GM18499 (cell line): Measurements from ENCODE around the gene KCNN3.

Source experiments
- ATAC-seq: cut with Tn5 transposase; IDR thresholded peaks from one replicate; pipeline ENCODE4 v1.9.1; 2021; ENCODE audit warnings: moderate number of reproducible peaks; ENCODE audit not compliant: insufficient read depth, unreplicated experiment

KCNN3 gene

GRCh38 chr1:154821083-154821482, 49.0 kb downstream of the KCNN3 start:
- ATAC-seq, result no peak

GRCh38 chr1:154820646-154821045, 49.4 kb downstream of the KCNN3 start:
- no peak for ATAC-seq

- no peak for ATAC-seq
Measured at GRCh38 chr1:154819628-154820590, 50.2 kb downstream of the KCNN3 start.

- no peak for ATAC-seq
Measured at GRCh38 chr1:154818911-154819310, 51.2 kb downstream of the KCNN3 start.

GRCh38 chr1:154816937-154817336, 53.1 kb downstream of the KCNN3 start:
- no peak for ATAC-seq

GRCh38 chr1:154816369-154816768, 53.7 kb downstream of the KCNN3 start:
- no peak for ATAC-seq

GRCh38 chr1:154813846-154814505, 56.1 kb downstream of the KCNN3 start:
- no peak for ATAC-seq

- ATAC-seq, result no peak
Measured at GRCh38 chr1:154813300-154813816, 56.7 kb downstream of the KCNN3 start.

GRCh38 chr1:154812877-154813276, 57.2 kb downstream of the KCNN3 start:
- no peak for ATAC-seq

GRCh38 chr1:154810571-154810970, 59.5 kb downstream of the KCNN3 start:
- ATAC-seq, result no peak

GRCh38 chr1:154809436-154810413, 60.4 kb downstream of the KCNN3 start:
- ATAC-seq, result no peak

GRCh38 chr1:154808909-154809262, 61.2 kb downstream of the KCNN3 start:
- ATAC-seq, result no peak

GRCh38 chr1:154808261-154808908, 61.7 kb downstream of the KCNN3 start:
- ATAC-seq, result no peak

GRCh38 chr1:154807048-154807591, 63.0 kb downstream of the KCNN3 start:
- ATAC-seq, result no peak

- ATAC-seq, result no peak
Measured at GRCh38 chr1:154806333-154806732, 63.7 kb downstream of the KCNN3 start.

- ATAC-seq, result no peak
Measured at GRCh38 chr1:154802982-154803920, 66.8 kb downstream of the KCNN3 start.

- no peak for ATAC-seq
Measured at GRCh38 chr1:154802336-154802969, 67.6 kb downstream of the KCNN3 start.
